ENCODE measurements around the gene ADISSP.

The ADISSP gene

DNA sequence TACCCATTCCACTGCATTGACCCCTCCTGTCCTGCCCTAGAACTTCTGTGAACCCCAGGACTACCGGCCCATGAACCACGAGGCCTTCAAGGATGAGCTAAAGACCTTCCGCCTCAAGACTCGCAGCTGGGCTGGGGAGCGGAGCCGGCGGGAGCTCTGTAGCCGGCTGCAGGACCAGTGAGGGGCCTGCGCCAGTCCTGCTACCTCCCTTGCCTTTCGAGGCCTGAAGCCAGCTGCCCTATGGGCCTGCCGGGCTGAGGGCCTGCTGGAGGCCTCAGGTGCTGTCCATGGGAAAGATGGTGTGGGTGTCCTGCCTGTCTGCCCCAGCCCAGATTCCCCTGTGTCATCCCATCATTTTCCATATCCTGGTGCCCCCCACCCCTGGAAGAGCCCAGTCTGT, 37.2 kb upstream of the ADISSP start (continued):
- no peak for TF ChIP-seq ZBTB21 (tag by site-specific recombination; IDR thresholded peaks at IDR 0.05)
- TF ChIP-seq, protein P1, sequence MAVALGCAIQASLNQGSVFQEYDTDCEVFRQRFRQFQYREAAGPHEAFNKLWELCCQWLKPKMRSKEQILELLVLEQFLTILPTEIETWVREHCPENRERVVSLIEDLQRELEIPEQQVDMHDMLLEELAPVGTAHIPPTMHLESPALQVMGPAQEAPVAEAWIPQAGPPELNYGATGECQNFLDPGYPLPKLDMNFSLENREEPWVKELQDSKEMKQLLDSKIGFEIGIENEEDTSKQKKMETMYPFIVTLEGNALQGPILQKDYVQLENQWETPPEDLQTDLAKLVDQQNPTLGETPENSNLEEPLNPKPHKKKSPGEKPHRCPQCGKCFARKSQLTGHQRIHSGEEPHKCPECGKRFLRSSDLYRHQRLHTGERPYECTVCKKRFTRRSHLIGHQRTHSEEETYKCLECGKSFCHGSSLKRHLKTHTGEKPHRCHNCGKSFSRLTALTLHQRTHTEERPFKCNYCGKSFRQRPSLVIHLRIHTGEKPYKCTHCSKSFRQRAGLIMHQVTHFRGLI (tag by site-specific recombination; IDR thresholded peaks at IDR 0.05) = no peak
- TF ChIP-seq ZNF132 (tag by site-specific recombination; IDR thresholded peaks at IDR 0.05; ENCODE audit: borderline replicate concordance) = no peak

DNA sequence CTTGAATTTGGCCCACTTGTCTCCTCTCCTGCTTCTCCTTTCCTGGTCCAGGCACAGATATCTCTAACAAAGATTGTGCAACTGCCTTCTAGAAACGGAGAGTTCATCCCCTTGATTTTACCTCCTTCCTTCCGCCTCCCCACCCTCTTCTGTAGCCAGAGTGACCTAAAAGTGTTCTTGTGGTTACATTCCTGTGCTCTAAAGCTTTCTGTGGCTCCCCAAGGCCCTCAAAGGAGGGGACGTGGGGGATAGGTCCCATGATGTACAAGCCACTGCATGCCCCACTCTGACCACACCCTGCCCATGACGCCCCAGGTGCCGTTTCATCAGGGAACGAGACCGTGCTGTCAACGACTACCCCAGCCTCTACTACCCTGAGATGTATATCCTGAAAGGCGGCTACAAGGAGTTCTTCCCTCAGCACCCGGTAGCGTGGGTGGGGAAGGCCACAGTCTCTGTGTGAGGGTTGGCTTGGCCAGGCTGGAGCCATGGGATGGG, 36.8 kb upstream of the ADISSP start:
- Histone ChIP-seq H3K27ac (ENCODE audit: extremely low read depth, low read depth, low read length) (no peak overlapping the region), H3K4me3 (ENCODE audit: low read depth, low read length) (no peak overlapping the region), H3K9me3 (ENCODE audit: control insufficient read depth, insufficient read depth, low read depth, low read length) (no peaks in the 10 kb centered on the region), H3K36me3 (ENCODE audit: control insufficient read depth in 2 of 2, insufficient read depth in 1 of 2, low read length in 2 of 2) (peaks cover 26 to 70% of the 10 kb centered on the region in 2 experiments), H3K4me1 (ENCODE audit: control insufficient read depth, insufficient read depth, low read length) (peaks cover 18% of the 10 kb centered on the region)
- CTCF ChIA-PET = interaction anchor here (2.0 kb wide), 1 partner anchor 93 kb away, joined by 5 read pairs; no protein-coding TSS in a partner anchor
- POLR2A ChIA-PET = interaction anchor here (1.2 to 1.6 kb wide), 2 partner anchors 8 to 16 kb away, joined by 4 to 12 read pairs; partner anchors contain the start of genes AP5S1 and CDC25B
- TF ChIP-seq ZNF16 (tag by site-specific recombination; IDR thresholded peaks at IDR 0.05; ENCODE audit: low read depth) (peak; percentile 27; the same call in 1 of the 2 replicates), MEIS1 (CRISPR knock-in tag; IDR thresholded peaks at IDR 0.05; ENCODE audit: borderline replicate concordance) (no peak), ZNF214 (tag by site-specific recombination; IDR thresholded peaks at IDR 0.05; ENCODE audit: borderline replicate concordance) (no peak), ZNF514 (tag by site-specific recombination; IDR thresholded peaks at IDR 0.05) (no peak), ZNF157 (tag by site-specific recombination; IDR thresholded peaks at IDR 0.05) (peak; percentile 73), ZSCAN23 (tag by site-specific recombination; IDR thresholded peaks at IDR 0.05) (no peak)

DNA sequence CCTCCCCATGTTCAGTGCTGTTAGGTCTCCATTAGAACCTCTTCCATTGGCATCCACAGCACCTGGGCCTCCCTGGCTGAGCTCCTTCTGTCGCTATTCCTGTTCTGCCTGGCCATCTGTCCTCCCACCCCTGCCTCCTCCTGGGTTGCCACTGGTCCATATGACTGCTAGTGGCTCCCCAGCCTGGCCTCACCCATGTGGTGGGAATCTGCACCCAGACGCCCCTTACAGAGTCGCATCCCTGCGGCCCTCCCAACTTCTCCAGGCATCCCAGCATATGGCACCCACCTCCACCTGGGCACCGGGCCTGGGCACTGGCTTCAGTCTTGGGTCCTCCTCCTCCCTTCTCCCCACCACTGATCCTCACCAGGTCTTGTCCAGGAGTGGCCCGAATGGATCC, 36.3 kb upstream of the ADISSP start:
- H3K4me1 ChIP-seq (ENCODE audit: control insufficient read depth, insufficient read depth, low read length) = peaks cover 18% of the 10 kb centered on the region
- H3K4me3 ChIP-seq (ENCODE audit: low read depth, low read length) = no peak overlapping the region
- ChIA-PET CTCF (no interaction called here), POLR2A (no interaction called here)
- H3K36me3 ChIP-seq (ENCODE audit: control insufficient read depth in 2 of 2, insufficient read depth in 1 of 2, low read length in 2 of 2) = peaks cover 26 to 75% of the 10 kb centered on the region in 2 experiments
- H3K27ac ChIP-seq (ENCODE audit: extremely low read depth, low read depth, low read length) = no peak overlapping the region
- no peaks in the 10 kb centered on the region for H3K9me3 ChIP-seq (ENCODE audit: control insufficient read depth, insufficient read depth, low read depth, low read length)
- TF ChIP-seq ZNF140 (tag by site-specific recombination; IDR thresholded peaks at IDR 0.05) (no peak), KLF9 (tag by site-specific recombination; IDR thresholded peaks at IDR 0.05; ENCODE audit: low read depth) (no peak), HOXD13 (CRISPR knock-in tag; IDR thresholded peaks at IDR 0.05; ENCODE audit: borderline replicate concordance) (no peak), ZNF121 (tag by site-specific recombination; IDR thresholded peaks at IDR 0.05) (no peak), SP2 (tag by site-specific recombination; IDR thresholded peaks at IDR 0.05) (no peak), ZNF549 (tag by site-specific recombination; IDR thresholded peaks at IDR 0.05) (no peak), HOXC10 (CRISPR knock-in tag; IDR thresholded peaks at IDR 0.05) (no peak), ZSCAN30 (tag by site-specific recombination; IDR thresholded peaks at IDR 0.05) (no peak), GLIS2 (tag by site-specific recombination; IDR thresholded peaks at IDR 0.05) (no peak), YY1 (tag by site-specific recombination; IDR thresholded peaks at IDR 0.05) (no peak), ZNF202 (tag by site-specific recombination; IDR thresholded peaks at IDR 0.05; ENCODE audit: borderline replicate concordance) (no peak)
- TF ChIP-seq, protein P2, sequence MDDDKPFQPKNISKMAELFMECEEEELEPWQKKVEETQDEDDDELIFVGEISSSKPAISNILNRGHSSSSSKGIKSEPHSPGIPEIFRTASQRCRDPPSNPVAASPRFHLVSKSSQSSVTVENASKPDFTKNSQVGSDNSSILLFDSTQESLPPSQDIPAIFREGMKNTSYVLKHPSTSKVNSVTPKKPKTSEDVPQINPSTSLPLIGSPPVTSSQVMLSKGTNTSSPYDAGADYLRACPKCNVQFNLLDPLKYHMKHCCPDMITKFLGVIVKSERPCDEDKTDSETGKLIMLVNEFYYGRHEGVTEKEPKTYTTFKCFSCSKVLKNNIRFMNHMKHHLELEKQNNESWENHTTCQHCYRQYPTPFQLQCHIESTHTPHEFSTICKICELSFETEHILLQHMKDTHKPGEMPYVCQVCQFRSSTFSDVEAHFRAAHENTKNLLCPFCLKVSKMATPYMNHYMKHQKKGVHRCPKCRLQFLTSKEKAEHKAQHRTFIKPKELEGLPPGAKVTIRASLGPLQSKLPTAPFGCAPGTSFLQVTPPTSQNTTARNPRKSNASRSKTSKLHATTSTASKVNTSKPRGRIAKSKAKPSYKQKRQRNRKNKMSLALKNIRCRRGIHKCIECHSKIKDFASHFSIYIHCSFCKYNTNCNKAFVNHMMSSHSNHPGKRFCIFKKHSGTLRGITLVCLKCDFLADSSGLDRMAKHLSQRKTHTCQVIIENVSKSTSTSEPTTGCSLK (tag by site-specific recombination; IDR thresholded peaks at IDR 0.05) = no peak
- TF ChIP-seq, protein P3, sequence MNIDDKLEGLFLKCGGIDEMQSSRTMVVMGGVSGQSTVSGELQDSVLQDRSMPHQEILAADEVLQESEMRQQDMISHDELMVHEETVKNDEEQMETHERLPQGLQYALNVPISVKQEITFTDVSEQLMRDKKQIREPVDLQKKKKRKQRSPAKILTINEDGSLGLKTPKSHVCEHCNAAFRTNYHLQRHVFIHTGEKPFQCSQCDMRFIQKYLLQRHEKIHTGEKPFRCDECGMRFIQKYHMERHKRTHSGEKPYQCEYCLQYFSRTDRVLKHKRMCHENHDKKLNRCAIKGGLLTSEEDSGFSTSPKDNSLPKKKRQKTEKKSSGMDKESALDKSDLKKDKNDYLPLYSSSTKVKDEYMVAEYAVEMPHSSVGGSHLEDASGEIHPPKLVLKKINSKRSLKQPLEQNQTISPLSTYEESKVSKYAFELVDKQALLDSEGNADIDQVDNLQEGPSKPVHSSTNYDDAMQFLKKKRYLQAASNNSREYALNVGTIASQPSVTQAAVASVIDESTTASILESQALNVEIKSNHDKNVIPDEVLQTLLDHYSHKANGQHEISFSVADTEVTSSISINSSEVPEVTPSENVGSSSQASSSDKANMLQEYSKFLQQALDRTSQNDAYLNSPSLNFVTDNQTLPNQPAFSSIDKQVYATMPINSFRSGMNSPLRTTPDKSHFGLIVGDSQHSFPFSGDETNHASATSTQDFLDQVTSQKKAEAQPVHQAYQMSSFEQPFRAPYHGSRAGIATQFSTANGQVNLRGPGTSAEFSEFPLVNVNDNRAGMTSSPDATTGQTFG (tag by site-specific recombination; IDR thresholded peaks at IDR 0.05; ENCODE audit: borderline replicate concordance) = no peak
- TF ChIP-seq, protein P4, sequence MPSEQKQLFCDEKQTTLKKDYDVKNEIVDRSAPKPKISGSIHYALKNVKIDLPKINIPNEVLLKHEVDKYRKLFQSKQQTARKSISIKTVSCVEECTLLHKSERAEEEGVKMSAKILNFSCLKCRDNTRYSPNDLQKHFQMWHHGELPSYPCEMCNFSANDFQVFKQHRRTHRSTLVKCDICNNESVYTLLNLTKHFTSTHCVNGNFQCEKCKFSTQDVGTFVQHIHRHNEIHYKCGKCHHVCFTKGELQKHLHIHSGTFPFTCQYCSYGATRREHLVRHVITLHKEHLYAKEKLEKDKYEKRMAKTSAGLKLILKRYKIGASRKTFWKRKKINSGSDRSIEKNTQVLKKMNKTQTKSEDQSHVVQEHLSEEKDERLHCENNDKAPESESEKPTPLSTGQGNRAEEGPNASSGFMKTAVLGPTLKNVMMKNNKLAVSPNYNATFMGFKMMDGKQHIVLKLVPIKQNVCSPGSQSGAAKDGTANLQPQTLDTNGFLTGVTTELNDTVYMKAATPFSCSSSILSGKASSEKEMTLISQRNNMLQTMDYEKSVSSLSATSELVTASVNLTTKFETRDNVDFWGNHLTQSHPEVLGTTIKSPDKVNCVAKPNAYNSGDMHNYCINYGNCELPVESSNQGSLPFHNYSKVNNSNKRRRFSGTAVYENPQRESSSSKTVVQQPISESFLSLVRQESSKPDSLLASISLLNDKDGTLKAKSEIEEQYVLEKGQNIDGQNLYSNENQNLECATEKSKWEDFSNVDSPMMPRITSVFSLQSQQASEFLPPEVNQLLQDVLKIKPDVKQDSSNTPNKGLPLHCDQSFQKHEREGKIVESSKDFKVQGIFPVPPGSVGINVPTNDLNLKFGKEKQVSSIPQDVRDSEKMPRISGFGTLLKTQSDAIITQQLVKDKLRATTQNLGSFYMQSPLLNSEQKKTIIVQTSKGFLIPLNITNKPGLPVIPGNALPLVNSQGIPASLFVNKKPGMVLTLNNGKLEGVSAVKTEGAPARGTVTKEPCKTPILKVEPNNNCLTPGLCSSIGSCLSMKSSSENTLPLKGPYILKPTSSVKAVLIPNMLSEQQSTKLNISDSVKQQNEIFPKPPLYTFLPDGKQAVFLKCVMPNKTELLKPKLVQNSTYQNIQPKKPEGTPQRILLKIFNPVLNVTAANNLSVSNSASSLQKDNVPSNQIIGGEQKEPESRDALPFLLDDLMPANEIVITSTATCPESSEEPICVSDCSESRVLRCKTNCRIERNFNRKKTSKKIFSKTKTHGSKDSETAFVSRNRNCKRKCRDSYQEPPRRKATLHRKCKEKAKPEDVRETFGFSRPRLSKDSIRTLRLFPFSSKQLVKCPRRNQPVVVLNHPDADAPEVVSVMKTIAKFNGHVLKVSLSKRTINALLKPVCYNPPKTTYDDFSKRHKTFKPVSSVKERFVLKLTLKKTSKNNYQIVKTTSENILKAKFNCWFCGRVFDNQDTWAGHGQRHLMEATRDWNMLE (tag by site-specific recombination; conservative IDR thresholded peaks at IDR 0.05; ENCODE audit: low read depth) = no peak
